IMR-90 (cell line): Measurements from ENCODE around the gene URAD.

Experiments
- CEBPB ChIP-seq: IDR thresholded peaks from 2 replicates; pipeline ENCODE4 v1.6.1; 2012; ENCODE audit warnings: low read depth, low read length, improper control_type of control experiment
- CHD1 ChIP-seq: IDR thresholded peaks from 2 replicates; pipeline ENCODE4 v1.6.1; 2012; ENCODE audit warnings: low read depth, low read length, improper control_type of control experiment
- CTCF ChIP-seq: conservative IDR thresholded peaks from 2 replicates; pipeline ENCODE4 v1.5.1; 2012; ENCODE audit warnings: mild to moderate bottlenecking, low read depth, low read length, improper control_type of control experiment
- MXI1 ChIP-seq: IDR thresholded peaks from 2 replicates; pipeline ENCODE4 v1.6.1; 2012; ENCODE audit warnings: low read depth, mild to moderate bottlenecking, low read length, moderate library complexity, borderline replicate concordance
- POLR2A ChIP-seq: IDR thresholded peaks from 2 replicates; pipeline ENCODE4 v1.6.1; 2012; ENCODE audit warnings: mild to moderate bottlenecking, low read depth, low read length
- RAD21 ChIP-seq: IDR thresholded peaks from 2 replicates; pipeline ENCODE4 v1.6.1; 2012; ENCODE audit warnings: low read length, improper control_type of control experiment
- SMC3 ChIP-seq: fragments of 150-350 bp; IDR thresholded peaks from 2 replicates; pipeline ENCODE4 v1.6.1; 2016; ENCODE audit warnings: low read depth, mild to moderate bottlenecking, antibody characterized with exemption, low read length, moderate library complexity

- TF ChIP-seq CTCF: no peak
- TF ChIP-seq RAD21: no peak
- TF ChIP-seq POLR2A: no peak
- TF ChIP-seq CEBPB: no peak
- no peak for TF ChIP-seq SMC3
- TF ChIP-seq MXI1: no peak
- TF ChIP-seq CHD1: no peak
Observed at GRCh38 chr13:28037399-28037798, 48.9 kb upstream of the URAD start.
